ENCODE measurements around the gene KRT75.

Gene KRT75

GRCh38 chr12:52390739-52391617 is 43.2 kb downstream of the KRT75 start:
- DNase-seq: peak; percentile 48

GRCh38 chr12:52389313-52390207 is 44.6 kb downstream of the KRT75 start:
- no peak for DNase-seq

GRCh38 chr12:52387859-52388258 is 46.3 kb downstream of the KRT75 start:
- no peak for DNase-seq

- DNase-seq: no peak
Observed at GRCh38 chr12:52385226-52385702, 48.9 kb downstream of the KRT75 start, which contains the start of gene KRT84. Gene KRT84 (minus strand): TSS chr12:52385652. CDS start chr12:52385585, 67 bp downstream.

GRCh38 chr12:52383331-52383730 is 50.8 kb downstream of the KRT75 start:
- DNase-seq: no peak

GRCh38 chr12:52382854-52383253 is 51.3 kb downstream of the KRT75 start:
- no peak for DNase-seq

GRCh38 chr12:52381206-52381605 is 53.0 kb downstream of the KRT75 start:
- no peak for DNase-seq

- peak; percentile 55 for DNase-seq
Observed at GRCh38 chr12:52380271-52380694, 53.9 kb downstream of the KRT75 start.

GRCh38 chr12:52379536-52379935 is 54.6 kb downstream of the KRT75 start:
- DNase-seq: no peak

GRCh38 chr12:52378091-52378490 is 56.1 kb downstream of the KRT75 start:
- DNase-seq: no peak

- DNase-seq: no peak
Observed at GRCh38 chr12:52377266-52377665, 56.9 kb downstream of the KRT75 start.
